HUES6 (cell line): Measurements from ENCODE around the gene MAML2.

ENCODE experiments used
- H3K27ac ChIP-seq: 2 replicates; pipeline ENCODE4 v1.7.0; 2013; ENCODE audit warnings: low read depth, mild to moderate bottlenecking, low read length, inconsistent platforms
- H3K27me3 ChIP-seq: 2 replicates; pipeline ENCODE4 v1.6.1; 2013; ENCODE audit warnings: low read length; ENCODE audit not compliant: control insufficient read depth, insufficient read depth
- H3K36me3 ChIP-seq: 2 replicates; pipeline ENCODE4 v1.6.1; 2013; ENCODE audit warnings: low read length; ENCODE audit not compliant: control insufficient read depth, insufficient read depth
- H3K4me1 ChIP-seq: 2 replicates; pipeline ENCODE4 v1.6.1; 2013; ENCODE audit warnings: low read length; ENCODE audit not compliant: control insufficient read depth, insufficient read depth
- H3K4me3 ChIP-seq: 2 replicates; pipeline ENCODE4 v1.5.1; 2013; ENCODE audit warnings: low read depth, low read length
- H3K9ac ChIP-seq: one replicate; pipeline ENCODE4 v1.6.1; 2013; ENCODE audit warnings: mild to moderate bottlenecking, low read length
- H3K9me3 ChIP-seq: 2 replicates; pipeline ENCODE4 v1.6.1; 2013; ENCODE audit warnings: low read depth, low read length; ENCODE audit not compliant: control insufficient read depth, insufficient read depth

The MAML2 gene

GRCh38 chr11:96366024-96366423 lies 23.0 kb upstream of the MAML2 start:
- no peak overlapping the region for H3K9ac ChIP-seq
- H3K27ac ChIP-seq = no peak overlapping the region
- H3K4me3 ChIP-seq = no peak overlapping the region
- H3K4me1 ChIP-seq = no peaks in the 10 kb centered on the region
- H3K27me3 ChIP-seq = no peaks in the 10 kb centered on the region
- H3K36me3 ChIP-seq = peaks cover 38% of the 10 kb centered on the region
- no peaks in the 10 kb centered on the region for H3K9me3 ChIP-seq

GRCh38 chr11:96365493-96365892 lies 22.5 kb upstream of the MAML2 start:
- peaks cover 34% of the 10 kb centered on the region for H3K36me3 ChIP-seq
- H3K9me3 ChIP-seq = no peaks in the 10 kb centered on the region
- no peak overlapping the region for H3K4me3 ChIP-seq
- no peaks in the 10 kb centered on the region for H3K4me1 ChIP-seq
- H3K27ac ChIP-seq = no peak overlapping the region
- no peak overlapping the region for H3K9ac ChIP-seq
- no peaks in the 10 kb centered on the region for H3K27me3 ChIP-seq

- no peak overlapping the region for H3K9ac ChIP-seq
- H3K36me3 ChIP-seq = peaks cover 23% of the 10 kb centered on the region
- H3K27me3 ChIP-seq = no peaks in the 10 kb centered on the region
- no peak overlapping the region for H3K27ac ChIP-seq
- no peaks in the 10 kb centered on the region for H3K4me1 ChIP-seq
- H3K9me3 ChIP-seq = no peaks in the 10 kb centered on the region
- H3K4me3 ChIP-seq = no peak overlapping the region
Observed at GRCh38 chr11:96361778-96362177, 18.8 kb upstream of the MAML2 start.

GRCh38 chr11:96358321-96358720 lies 15.3 kb upstream of the MAML2 start:
- Histone ChIP-seq H3K9ac (no peak overlapping the region), H3K4me1 (no peaks in the 10 kb centered on the region), H3K27ac (no peak overlapping the region), H3K9me3 (no peaks in the 10 kb centered on the region), H3K4me3 (no peak overlapping the region), H3K36me3 (peaks cover 22% of the 10 kb centered on the region), H3K27me3 (no peaks in the 10 kb centered on the region)

- H3K27me3 ChIP-seq = no peaks in the 10 kb centered on the region
- H3K36me3 ChIP-seq = peaks cover 23% of the 10 kb centered on the region
- H3K9ac ChIP-seq = no peak overlapping the region
- H3K27ac ChIP-seq = no peak overlapping the region
- no peaks in the 10 kb centered on the region for H3K4me1 ChIP-seq
- no peak overlapping the region for H3K4me3 ChIP-seq
- no peaks in the 10 kb centered on the region for H3K9me3 ChIP-seq
Observed at GRCh38 chr11:96357794-96358193, 14.8 kb upstream of the MAML2 start.

GRCh38 chr11:96356848-96357247 lies 13.9 kb upstream of the MAML2 start:
- H3K4me3 ChIP-seq = no peak overlapping the region
- no peak overlapping the region for H3K27ac ChIP-seq
- no peaks in the 10 kb centered on the region for H3K27me3 ChIP-seq
- peaks cover 23% of the 10 kb centered on the region for H3K36me3 ChIP-seq
- H3K4me1 ChIP-seq = no peaks in the 10 kb centered on the region
- H3K9me3 ChIP-seq = no peaks in the 10 kb centered on the region
- no peak overlapping the region for H3K9ac ChIP-seq

GRCh38 chr11:96342014-96342960 lies 708 bp downstream of the MAML2 start:
- no peaks in the 10 kb centered on the region for H3K9me3 ChIP-seq
- H3K27me3 ChIP-seq = no peaks in the 10 kb centered on the region
- H3K4me3 ChIP-seq = peak overlapping the region; percentile 90
- H3K36me3 ChIP-seq = no peaks in the 10 kb centered on the region
- H3K4me1 ChIP-seq = peaks cover 42% of the 10 kb centered on the region
- peak overlapping the region; percentile 80 for H3K9ac ChIP-seq
- H3K27ac ChIP-seq = no peak overlapping the region; the same call in 1 of the 2 replicates

GRCh38 chr11:96341211-96342013 lies 1.6 kb downstream of the MAML2 start:
- no peak overlapping the region for H3K27ac ChIP-seq
- peak overlapping the region; percentile 90 for H3K4me3 ChIP-seq

GRCh38 chr11:96340555-96340885 lies 2.5 kb downstream of the MAML2 start:
- no peaks in the 10 kb centered on the region for H3K9me3 ChIP-seq
- H3K9ac ChIP-seq = no peak overlapping the region
- H3K27ac ChIP-seq = no peak overlapping the region
- H3K36me3 ChIP-seq = no peaks in the 10 kb centered on the region
- H3K4me1 ChIP-seq = peaks cover 59% of the 10 kb centered on the region
- H3K4me3 ChIP-seq = no peak overlapping the region
- no peaks in the 10 kb centered on the region for H3K27me3 ChIP-seq

More at GRCh38 chr11:96341211-96342013, 1.6 kb downstream of the MAML2 start:
- Histone ChIP-seq H3K4me1 (peaks cover 50% of the 10 kb centered on the region), H3K9me3 (no peaks in the 10 kb centered on the region), H3K9ac (peak overlapping the region; percentile 80), H3K27me3 (no peaks in the 10 kb centered on the region), H3K36me3 (no peaks in the 10 kb centered on the region)

GRCh38 chr11:96339706-96340554 lies 3.1 kb downstream of the MAML2 start:
- no peak overlapping the region for H3K9ac ChIP-seq
- H3K27me3 ChIP-seq = no peaks in the 10 kb centered on the region
- peaks cover 65% of the 10 kb centered on the region for H3K4me1 ChIP-seq
- H3K27ac ChIP-seq = no peak overlapping the region
- no peaks in the 10 kb centered on the region for H3K9me3 ChIP-seq
- H3K4me3 ChIP-seq = no peak overlapping the region
- no peaks in the 10 kb centered on the region for H3K36me3 ChIP-seq
